Measurements from ENCODE around the gene ABHD17B. TPM values are rescaled to one million over a fixed set of nuclear protein-coding genes. Genes with fewer than 3 reads are reported as not detected.

The ABHD17B gene
- total RNA-seq, result 27.7 and 33.5 TPM in 2 replicates

DNA sequence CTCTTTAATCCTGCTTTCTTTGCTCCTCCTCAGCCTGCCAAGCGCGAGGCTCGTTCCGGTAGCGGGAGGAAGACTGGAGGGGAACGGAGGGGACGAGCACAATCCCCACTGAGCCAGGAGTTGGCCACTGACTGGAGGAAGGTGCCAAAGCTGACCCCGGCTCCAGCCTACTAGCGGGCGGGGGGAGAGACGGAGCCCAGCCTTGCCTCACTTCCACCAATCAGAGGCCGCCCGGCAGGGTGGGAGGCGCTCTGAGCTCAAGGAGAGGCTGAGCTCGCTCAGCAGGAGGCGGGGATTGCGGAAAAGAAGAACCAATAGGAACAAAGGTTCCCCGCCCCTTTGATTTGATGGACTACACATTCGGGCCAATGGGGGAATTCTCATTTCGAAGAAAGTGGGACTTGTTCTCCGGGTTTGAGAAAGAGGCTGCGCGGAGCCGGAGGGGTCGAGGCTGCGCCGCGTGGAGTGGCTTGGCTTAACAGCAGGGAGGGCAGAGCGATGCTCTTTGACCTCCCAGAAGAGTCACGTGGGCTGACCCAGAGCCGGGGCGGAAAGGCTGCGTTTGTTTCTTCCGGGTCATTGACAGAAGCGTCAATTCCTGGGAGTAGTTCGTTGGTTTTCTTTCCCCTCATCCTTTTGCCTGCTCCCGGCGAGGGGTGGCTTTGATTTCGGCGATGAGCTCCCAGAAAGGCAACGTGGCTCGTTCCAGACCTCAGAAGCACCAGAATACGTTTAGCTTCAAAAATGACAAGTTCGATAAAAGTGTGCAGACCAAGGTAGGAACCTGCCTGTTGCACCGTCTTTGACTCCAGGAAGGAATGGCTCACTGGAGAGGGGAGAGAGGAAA lies at the start of gene ABHD17B, which contains the start of gene C9orf85:
Gene ABHD17B, minus strand, starts transcription at position 133 of the 847 bp plus-strand sequence. CDS start 36,113 bp downstream, outside the sequence.
Gene C9orf85, plus strand, starts transcription at position 579 of the 847 bp plus-strand sequence. Its CDS starts 96 bp downstream, at position 675.

Other genes with a start within 250 kb of the ABHD17B start
- gene CEMIP2, start 142.7 kb downstream of the ABHD17B start, total RNA-seq, result 62.0 and 97.4 TPM in 2 replicates
- 11.0 and 11.4 TPM in 2 replicates for gene C9orf85, start 446 bp upstream of the ABHD17B start, total RNA-seq
- gene C9orf57, start 149.4 kb upstream of the ABHD17B start, total RNA-seq, result not detected in 2 replicates
- gene GDA, start 238.2 kb upstream of the ABHD17B start, total RNA-seq, result not detected in 2 replicates

Measured in epithelial cell of umbilical artery (primary cell).